IMR-90 (cell line): ENCODE results near the gene GRIN2D. TPM values are rescaled to one million over a fixed set of nuclear protein-coding genes. Genes with fewer than 3 reads are reported as not detected.

Source experiments
- ATAC-seq: fragments of 200-7000 bp; cut with Tn5 transposase; 2 replicates; pipeline ENCODE4 v1.9.1; 2020; ENCODE audit warnings: low read depth, mild to moderate bottlenecking, moderate library complexity
- BruUV-seq: library from RNA; stranded (reverse); fragments of 400-500 nt; replicated peaks from 2 replicates; lab custom pipeline; 2021; lab: Mats Ljungman, UMichigan
- CTCF ChIA-PET: fragments of 300-600 bp; formaldehyde crosslinking; extraction: SDS; loops from one replicate; lab custom pipeline; 2021; ENCODE audit warnings: antibody characterized with exemption; lab: Yijun Ruan, JAX
- POLR2A ChIA-PET: fragments of 300-600 bp; sonication (Branson Sonifier 250); formaldehyde crosslinking; loops from one replicate; lab custom pipeline; 2022; ENCODE audit warnings: antibody characterized with exemption; ENCODE audit not compliant: unreplicated experiment; lab: Charles Lee
- DNase-seq: peaks from one replicate; pipeline ENCODE4 v3.0.0; 2013
- H2AFZ ChIP-seq: replicated peaks from 2 replicates; pipeline ENCODE3; 2013; ENCODE audit warnings: low read length, mild to moderate bottlenecking; ENCODE audit not compliant: poor library complexity
- H2AK5ac ChIP-seq: 2 replicates; pipeline ENCODE4 v1.6.1; 2013; ENCODE audit warnings: low read depth, low read length, inconsistent platforms
- H2AK9ac ChIP-seq: replicated peaks from 2 replicates; pipeline ENCODE3; 2013; ENCODE audit warnings: mild to moderate bottlenecking, low read depth, low read length, moderate library complexity; ENCODE audit not compliant: poor library complexity
- H2BK120ac ChIP-seq: 2 replicates; pipeline ENCODE4 v1.6.1; 2013; ENCODE audit warnings: low read depth, low read length, inconsistent platforms
- H2BK15ac ChIP-seq: 3 replicates; pipeline ENCODE4 v1.6.1; 2013; ENCODE audit warnings: low read depth, low read length, inconsistent platforms
- H2BK20ac ChIP-seq: 2 replicates; pipeline ENCODE4 v1.6.1; 2013; ENCODE audit warnings: low read depth, mild to moderate bottlenecking, inconsistent platforms, low read length, moderate library complexity
- H2BK5ac ChIP-seq: 2 replicates; pipeline ENCODE4 v1.6.1; 2013; ENCODE audit warnings: mild to moderate bottlenecking, low read depth, low read length, inconsistent platforms; ENCODE audit not compliant: poor library complexity, severe bottlenecking
- H3K14ac ChIP-seq: replicated peaks from 2 replicates; pipeline ENCODE4 v1.6.1; 2013; ENCODE audit warnings: low read depth, low read length, inconsistent platforms
- H3K18ac ChIP-seq: 2 replicates; pipeline ENCODE4 v1.6.1; 2013; ENCODE audit warnings: low read depth, low read length, control low read depth
- H3K23ac ChIP-seq: 2 replicates; pipeline ENCODE4 v1.6.1; 2013; ENCODE audit warnings: low read depth, low read length, inconsistent platforms
- H3K27ac ChIP-seq: 2 replicates; pipeline ENCODE4 v1.5.1; 2013; ENCODE audit warnings: mild to moderate bottlenecking, control low read depth, low read length; ENCODE audit not compliant: insufficient read depth
- H3K27me3 ChIP-seq: 2 replicates; pipeline ENCODE4 v1.6.1; 2013; ENCODE audit warnings: low read length; ENCODE audit not compliant: control insufficient read depth, insufficient read depth
- H3K36me3 ChIP-seq: 2 replicates; pipeline ENCODE4 v1.6.1; 2013; ENCODE audit warnings: low read length, mixed read lengths; ENCODE audit not compliant: control insufficient read depth, insufficient read depth
- H3K4ac ChIP-seq: 2 replicates; pipeline ENCODE4 v1.6.1; 2013; ENCODE audit warnings: low read depth, low read length, inconsistent platforms
- H3K4me1 ChIP-seq: 2 replicates; pipeline ENCODE4 v1.6.1; 2013; ENCODE audit warnings: low read length, mixed read lengths; ENCODE audit not compliant: control insufficient read depth, insufficient read depth
- H3K4me2 ChIP-seq: 2 replicates; pipeline ENCODE4 v1.6.1; 2013; ENCODE audit warnings: low read depth, mild to moderate bottlenecking, control low read depth, low read length, moderate library complexity
- H3K4me3 ChIP-seq: 2 replicates; pipeline ENCODE4 v1.5.1; 2013; ENCODE audit warnings: low read depth, mild to moderate bottlenecking, control low read depth, low read length, moderate library complexity; ENCODE audit not compliant: insufficient read depth
- H3K56ac ChIP-seq: 2 replicates; pipeline ENCODE4 v1.6.1; 2013; ENCODE audit warnings: low read length, inconsistent platforms; ENCODE audit not compliant: insufficient read depth; ENCODE audit errors: extremely low read depth
- H3K79me1 ChIP-seq, 2 experiments: 2 replicates each; pipeline ENCODE4 v1.6.1; 2013; ENCODE audit warnings: low read length in 2 of 2, inconsistent platforms in 1 of 2, low read depth in 1 of 2
- H3K9ac ChIP-seq: 2 replicates; pipeline ENCODE4 v1.6.1; 2013; ENCODE audit warnings: low read depth, low read length, control low read depth
- H3K9me1 ChIP-seq: 2 replicates; pipeline ENCODE4 v1.6.1; 2013; ENCODE audit warnings: low read length, inconsistent platforms; ENCODE audit not compliant: insufficient read depth
- H3K9me3 ChIP-seq: 2 replicates; pipeline ENCODE4 v1.6.1; 2013; ENCODE audit warnings: low read length; ENCODE audit not compliant: control insufficient read depth, insufficient read depth
- H4K20me1 ChIP-seq: 2 replicates; pipeline ENCODE4 v1.6.1; 2013; ENCODE audit warnings: low read length, inconsistent platforms; ENCODE audit not compliant: insufficient read depth
- H4K5ac ChIP-seq: 2 replicates; pipeline ENCODE4 v1.6.1; 2013; ENCODE audit warnings: mild to moderate bottlenecking, low read depth, low read length, control low read depth
- H4K8ac ChIP-seq, 2 experiments: 2 replicates each; pipeline ENCODE4 v1.6.1; 2013; ENCODE audit warnings: low read depth in 2 of 2, low read length in 2 of 2, control low read depth in 1 of 2, inconsistent platforms in 1 of 2
- H4K91ac ChIP-seq: 2 replicates; pipeline ENCODE4 v1.6.1; 2013; ENCODE audit warnings: low read depth, low read length, inconsistent platforms; ENCODE audit not compliant: insufficient read depth
- MXI1 ChIP-seq: IDR thresholded peaks from 2 replicates; pipeline ENCODE4 v1.6.1; 2012; ENCODE audit warnings: low read depth, mild to moderate bottlenecking, low read length, moderate library complexity, borderline replicate concordance
- RCOR1 ChIP-seq: IDR thresholded peaks from 2 replicates; pipeline ENCODE4 v1.6.1; 2012; ENCODE audit warnings: mild to moderate bottlenecking, low read length, improper control_type of control experiment; ENCODE audit not compliant: insufficient replicate concordance
- WGBS, 2 experiments: methylation state at CpG; one replicate each; pipeline versions ENCODE4 v1.1.5 to v1.1.7; 2013; ENCODE audit warnings: missing lambda C conversion rate in 2 of 2; ENCODE audit not compliant: insufficient read length in 1 of 2; ENCODE audit errors: extremely low coverage in 2 of 2; 5-methylcytosine and 5-hydroxymethylcytosine counted together
- dilution Hi-C: fragments of 300-500 bp; cut with HindIII; formaldehyde crosslinking; loops from one replicate; pipeline ENCODE4 v1.14.3; 2018; ENCODE audit warnings: low sequenced_read_pairs; ENCODE audit not compliant: unreplicated experiment
- in situ Hi-C: fragments of 300-500 bp; cut with MboI; formaldehyde crosslinking; loops from 3 replicates; pipeline ENCODE4 v1.14.3; 2019; ENCODE audit warnings: low sequenced_read_pairs, inconsistent platforms, mixed read lengths
- intact Hi-C: fragments of 100-400 bp; cut with micrococcal nuclease; formaldehyde crosslinking; loops from 2 replicates; pipeline ENCODE4 v1.10.0; 2022
- polyA plus RNA-seq, 3 experiments: library from polyadenylated mRNA; depleted of rRNA; stranded (reverse); fragments of >200 nt; gene quantifications; 2 replicates each; pipeline ENCODE4 v1.2.3, GENCODE V29; 2012; ENCODE audit warnings: low replicate concordance in 1 of 3
- total RNA-seq: library from RNA; depleted of rRNA; stranded (reverse); fragments of >200 nt; gene quantifications from 2 replicates; pipeline ENCODE4 v1.2.3, GENCODE V29; 2012

The GRIN2D gene
- total and polyA plus RNA-seq, 2 of the 4 experiments (the other 2 are of a cell fraction): under 0.01 to 0.24 TPM

GRCh38 chr19:48428670-48429069 is 35.2 kb downstream of the GRIN2D start:
- H3K79me1 ChIP-seq: no peaks in the 10 kb centered on the region
- H2BK15ac ChIP-seq: no peak overlapping the region
- no peak overlapping the region for H2AK5ac ChIP-seq
- peaks cover 4% of the 10 kb centered on the region for H3K4me1 ChIP-seq
- no peak overlapping the region for H2AK9ac ChIP-seq
- H3K14ac ChIP-seq: no peak overlapping the region; the same call in 1 of the 2 replicates
- no peak overlapping the region for H3K4me3 ChIP-seq
- H2AFZ ChIP-seq: no peak overlapping the region
- H4K91ac ChIP-seq: no peak overlapping the region
- no peaks in the 10 kb centered on the region for H4K20me1 ChIP-seq
- H3K9me1 ChIP-seq: peaks cover 3% of the 10 kb centered on the region
- intact Hi-C loops: no loop called here
- H3K27me3 ChIP-seq: no peaks in the 10 kb centered on the region
- H3K23ac ChIP-seq: no peak overlapping the region
- H3K4ac ChIP-seq: no peak overlapping the region
- no peak overlapping the region for H3K56ac ChIP-seq
- H2BK120ac ChIP-seq: no peak overlapping the region
- no peak overlapping the region for H3K18ac ChIP-seq
- ChIA-PET POLR2A (no interaction called here), CTCF (interaction anchor here (1.2 kb wide), 1 partner anchor 16 kb away, joined by 3 read pairs; no protein-coding TSS in a partner anchor)
- no peak overlapping the region for H4K5ac ChIP-seq
- WGBS, 2 experiments: no CpG with 5 or more reads among the region's 1 CpG
- DNase-seq: no peak
- H2BK5ac ChIP-seq: no peak overlapping the region
- no peak overlapping the region for H2BK20ac ChIP-seq
- no peak for TF ChIP-seq RCOR1
- no peak for TF ChIP-seq MXI1
- no peak overlapping the region for H3K4me2 ChIP-seq
- no TSS peak for BruUV-seq
- no peak for ATAC-seq
- in situ Hi-C loops: no loop called here
- no peaks in the 10 kb centered on the region for H3K36me3 ChIP-seq
- H4K8ac ChIP-seq: no peak overlapping the region
- H3K9me3 ChIP-seq: peaks cover 2% of the 10 kb centered on the region; the same call in 1 of the 2 replicates
- H3K27ac ChIP-seq: no peak overlapping the region
- dilution Hi-C loops: no loop called here
- no peak overlapping the region for H3K9ac ChIP-seq
